Thyroid gland (tissue), 4 donors: Measurements from ENCODE around the gene ACAT2.

Source experiments
- POLR2A ChIP-seq, 2 donors: fragments of 450-650 bp; IDR thresholded peaks; one replicate each; pipeline ENCODE4 v1.6.1; 2017; ENCODE audit warnings: antibody characterized with exemption in 2 of 2, mild to moderate bottlenecking in 2 of 2, moderate library complexity in 1 of 2
- TF ChIP-seq, protein P1 (sequence below), 6 experiments: fragments of 200-600 bp in 3 of 6; fragments of 450-650 bp in 3 of 6; sonication (generic) in 3 of 6; IDR thresholded peaks; one replicate each; pipeline ENCODE4 v1.5.1; 2016 to 2019; ENCODE audit warnings: antibody characterized with exemption in 6 of 6, mild to moderate bottlenecking in 2 of 6, inconsistent platforms in 1 of 6, moderate library complexity in 1 of 6

DNA sequence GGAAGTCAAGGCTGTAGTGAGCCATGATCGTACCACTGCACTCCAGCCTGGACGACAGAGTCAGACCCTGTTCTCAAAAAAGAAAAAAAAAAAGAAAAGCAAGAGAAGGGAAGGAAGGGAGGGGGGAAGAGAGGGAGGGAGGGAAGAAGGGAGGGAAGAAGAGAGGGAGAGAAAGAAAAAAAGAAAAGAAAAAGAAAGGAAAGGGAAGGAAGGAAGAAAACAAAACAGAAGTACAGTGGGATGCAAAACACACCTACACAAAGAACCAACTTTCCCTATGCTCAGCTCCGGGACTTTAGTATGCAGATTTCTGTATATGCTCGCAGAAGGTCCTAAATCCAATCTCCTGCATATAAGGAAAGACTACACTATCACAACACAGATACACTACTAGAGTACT, 37.1 kb upstream of the ACAT2 start:
- TF ChIP-seq, protein P1, sequence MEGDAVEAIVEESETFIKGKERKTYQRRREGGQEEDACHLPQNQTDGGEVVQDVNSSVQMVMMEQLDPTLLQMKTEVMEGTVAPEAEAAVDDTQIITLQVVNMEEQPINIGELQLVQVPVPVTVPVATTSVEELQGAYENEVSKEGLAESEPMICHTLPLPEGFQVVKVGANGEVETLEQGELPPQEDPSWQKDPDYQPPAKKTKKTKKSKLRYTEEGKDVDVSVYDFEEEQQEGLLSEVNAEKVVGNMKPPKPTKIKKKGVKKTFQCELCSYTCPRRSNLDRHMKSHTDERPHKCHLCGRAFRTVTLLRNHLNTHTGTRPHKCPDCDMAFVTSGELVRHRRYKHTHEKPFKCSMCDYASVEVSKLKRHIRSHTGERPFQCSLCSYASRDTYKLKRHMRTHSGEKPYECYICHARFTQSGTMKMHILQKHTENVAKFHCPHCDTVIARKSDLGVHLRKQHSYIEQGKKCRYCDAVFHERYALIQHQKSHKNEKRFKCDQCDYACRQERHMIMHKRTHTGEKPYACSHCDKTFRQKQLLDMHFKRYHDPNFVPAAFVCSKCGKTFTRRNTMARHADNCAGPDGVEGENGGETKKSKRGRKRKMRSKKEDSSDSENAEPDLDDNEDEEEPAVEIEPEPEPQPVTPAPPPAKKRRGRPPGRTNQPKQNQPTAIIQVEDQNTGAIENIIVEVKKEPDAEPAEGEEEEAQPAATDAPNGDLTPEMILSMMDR (IDR thresholded peaks at IDR 0.05): no peak
- TF ChIP-seq POLR2A (IDR thresholded peaks at IDR 0.05): no peak
